ENCODE measurements around the gene CCL17. TPM values are rescaled to one million over a fixed set of nuclear protein-coding genes. Genes with fewer than 3 reads are reported as not detected.

CCL17 gene
- total and polyA plus RNA-seq, 9 donors = not detected

DNA sequence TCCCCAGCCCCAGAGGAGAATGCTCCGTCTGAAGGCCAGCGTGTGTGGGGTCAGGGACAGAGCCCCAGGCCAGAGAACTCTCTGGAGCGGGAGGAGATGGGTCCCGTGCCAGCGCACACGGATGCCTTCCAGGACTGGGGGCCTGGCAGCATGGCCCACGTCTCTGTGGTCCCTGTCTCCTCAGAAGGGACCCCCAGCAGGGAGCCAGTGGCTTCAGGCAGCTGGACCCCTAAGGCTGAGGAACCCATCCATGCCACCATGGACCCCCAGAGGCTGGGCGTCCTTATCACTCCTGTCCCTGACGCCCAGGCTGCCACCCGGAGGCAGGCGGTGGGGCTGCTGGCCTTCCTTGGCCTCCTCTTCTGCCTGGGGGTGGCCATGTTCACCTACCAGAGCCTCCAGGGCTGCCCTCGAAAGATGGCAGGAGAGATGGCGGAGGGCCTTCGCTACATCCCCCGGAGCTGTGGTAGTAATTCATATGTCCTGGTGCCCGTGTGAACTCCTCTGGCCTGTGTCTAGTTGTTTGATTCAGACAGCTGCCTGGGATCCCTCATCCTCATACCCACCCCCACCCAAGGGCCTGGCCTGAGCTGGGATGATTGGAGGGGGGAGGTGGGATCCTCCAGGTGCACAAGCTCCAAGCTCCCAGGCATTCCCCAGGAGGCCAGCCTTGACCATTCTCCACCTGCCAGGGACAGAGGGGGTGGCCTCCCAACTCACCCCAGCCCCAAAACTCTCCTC, 21.9 kb upstream of the CCL17 start:
- no peak for DNase-seq
- intact Hi-C loops (cut with DNase I) = no loop called here
- Histone ChIP-seq H3K27me3 (no peaks in the 10 kb centered on the region), H3K4me3 (no peak overlapping the region), H3K4me1 (ENCODE audit: insufficient read depth) (no peaks in the 10 kb centered on the region), H3K36me3 (no peaks in the 10 kb centered on the region), H3K9me3 (no peaks in the 10 kb centered on the region), H3K27ac (no peak overlapping the region)
- TF ChIP-seq POLR2A (IDR thresholded peaks at IDR 0.05) = no peak
- no peak for TF ChIP-seq EP300 (IDR thresholded peaks at IDR 0.05)
- no peak for TF ChIP-seq CTCF (IDR thresholded peaks at IDR 0.05)
- 90 to 95% (median 91%) methylated on average over 13 to 16 of the region's 16 CpGs for WGBS, 3 donors

DNA sequence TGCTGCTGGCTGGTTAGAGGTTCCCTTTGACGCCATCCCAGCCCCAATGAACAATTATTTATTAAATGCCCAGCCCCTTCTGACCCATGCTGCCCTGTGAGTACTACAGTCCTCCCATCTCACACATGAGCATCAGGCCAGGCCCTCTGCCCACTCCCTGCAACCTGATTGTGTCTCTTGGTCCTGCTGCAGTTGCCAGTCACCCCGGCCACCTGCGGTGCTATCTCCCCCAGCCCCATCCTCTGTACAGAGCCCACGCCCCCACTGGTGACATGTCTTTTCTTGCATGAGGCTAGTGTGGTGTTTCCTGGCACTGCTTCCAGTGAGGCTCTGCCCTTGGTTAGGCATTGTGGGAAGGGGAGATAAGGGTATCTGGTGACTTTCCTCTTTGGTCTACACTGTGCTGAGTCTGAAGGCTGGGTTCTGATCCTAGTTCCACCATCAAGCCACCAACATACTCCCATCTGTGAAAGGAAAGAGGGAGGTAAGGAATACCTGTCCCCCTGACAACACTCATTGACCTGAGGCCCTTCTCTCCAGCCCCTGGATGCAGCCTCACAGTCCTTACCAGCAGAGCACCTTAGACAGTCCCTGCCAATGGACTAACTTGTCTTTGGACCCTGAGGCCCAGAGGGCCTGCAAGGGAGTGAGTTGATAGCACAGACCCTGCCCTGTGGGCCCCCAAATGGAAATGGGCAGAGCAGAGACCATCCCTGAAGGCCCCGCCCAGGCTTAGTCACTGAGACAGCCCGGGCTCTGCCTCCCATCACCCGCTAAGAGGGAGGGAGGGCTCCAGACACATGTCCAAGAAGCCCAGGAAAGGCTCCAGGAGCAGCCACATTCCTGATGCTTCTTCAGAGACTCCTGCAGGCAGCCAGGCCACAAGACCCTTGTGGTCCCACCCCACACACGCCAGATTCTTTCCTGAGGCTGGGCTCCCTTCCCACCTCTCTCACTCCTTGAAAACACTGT, 21.0 kb upstream of the CCL17 start:
- H3K4me1 ChIP-seq (ENCODE audit: insufficient read depth) = no peaks in the 10 kb centered on the region
- no peak overlapping the region for H3K27ac ChIP-seq
- intact Hi-C loops (cut with DNase I) = no loop called here
- TF ChIP-seq POLR2A (IDR thresholded peaks at IDR 0.05) (no peak), CTCF (IDR thresholded peaks at IDR 0.05) (no peak), EP300 (IDR thresholded peaks at IDR 0.05) (no peak)
- no peak overlapping the region for H3K4me3 ChIP-seq
- WGBS, 3 donors = 63 to 72% (median 69%) methylated on average over 8 of the region's 8 CpGs
- no peak for DNase-seq
- H3K27me3 ChIP-seq = no peaks in the 10 kb centered on the region
- H3K9me3 ChIP-seq = no peaks in the 10 kb centered on the region
- no peaks in the 10 kb centered on the region for H3K36me3 ChIP-seq

- H3K27ac ChIP-seq = no peak overlapping the region
- no peaks in the 10 kb centered on the region for H3K4me1 ChIP-seq (ENCODE audit: insufficient read depth)
- H3K4me3 ChIP-seq = no peak overlapping the region
- no peaks in the 10 kb centered on the region for H3K27me3 ChIP-seq
- DNase-seq = no peak
- intact Hi-C loops (cut with DNase I) = no loop called here
- H3K9me3 ChIP-seq = no peaks in the 10 kb centered on the region
- no peaks in the 10 kb centered on the region for H3K36me3 ChIP-seq
- TF ChIP-seq POLR2A (IDR thresholded peaks at IDR 0.05) (no peak), EP300 (IDR thresholded peaks at IDR 0.05) (no peak), CTCF (IDR thresholded peaks at IDR 0.05) (no peak)
- WGBS, 3 donors = 66 to 72% (median 69%) methylated on average over 11 of the region's 11 CpGs
Measured at GRCh38 chr16:57384248-57385070, 20.1 kb upstream of the CCL17 start.

GRCh38 chr16:57385083-57385482, 19.5 kb upstream of the CCL17 start:
- TF ChIP-seq EP300 (IDR thresholded peaks at IDR 0.05) (no peak), POLR2A (IDR thresholded peaks at IDR 0.05) (no peak), CTCF (IDR thresholded peaks at IDR 0.05) (no peak)
- no peak overlapping the region for H3K4me3 ChIP-seq
- intact Hi-C loops (cut with DNase I) = no loop called here
- H3K9me3 ChIP-seq = no peaks in the 10 kb centered on the region
- H3K27ac ChIP-seq = no peak overlapping the region
- 78 to 97% (median 83%) methylated on average over 5 of the region's 5 CpGs for WGBS, 3 donors
- no peaks in the 10 kb centered on the region for H3K36me3 ChIP-seq
- no peaks in the 10 kb centered on the region for H3K4me1 ChIP-seq (ENCODE audit: insufficient read depth)
- no peak for DNase-seq
- H3K27me3 ChIP-seq = no peaks in the 10 kb centered on the region

Data from ovary (tissue), 9 donors.